UCSD-AML1 (cell line): ENCODE measurements around the gene CHKA.

ENCODE experiments used
- DNase-seq: peaks from one replicate; lab custom pipeline; 2025; ENCODE audit not compliant: unreplicated experiment; lab: John Stamatoyannopoulos, UW

The CHKA gene

GRCh38 chr11:68033708-68034045 lies 87.5 kb downstream of the CHKA start:
- no peak for DNase-seq

DNA sequence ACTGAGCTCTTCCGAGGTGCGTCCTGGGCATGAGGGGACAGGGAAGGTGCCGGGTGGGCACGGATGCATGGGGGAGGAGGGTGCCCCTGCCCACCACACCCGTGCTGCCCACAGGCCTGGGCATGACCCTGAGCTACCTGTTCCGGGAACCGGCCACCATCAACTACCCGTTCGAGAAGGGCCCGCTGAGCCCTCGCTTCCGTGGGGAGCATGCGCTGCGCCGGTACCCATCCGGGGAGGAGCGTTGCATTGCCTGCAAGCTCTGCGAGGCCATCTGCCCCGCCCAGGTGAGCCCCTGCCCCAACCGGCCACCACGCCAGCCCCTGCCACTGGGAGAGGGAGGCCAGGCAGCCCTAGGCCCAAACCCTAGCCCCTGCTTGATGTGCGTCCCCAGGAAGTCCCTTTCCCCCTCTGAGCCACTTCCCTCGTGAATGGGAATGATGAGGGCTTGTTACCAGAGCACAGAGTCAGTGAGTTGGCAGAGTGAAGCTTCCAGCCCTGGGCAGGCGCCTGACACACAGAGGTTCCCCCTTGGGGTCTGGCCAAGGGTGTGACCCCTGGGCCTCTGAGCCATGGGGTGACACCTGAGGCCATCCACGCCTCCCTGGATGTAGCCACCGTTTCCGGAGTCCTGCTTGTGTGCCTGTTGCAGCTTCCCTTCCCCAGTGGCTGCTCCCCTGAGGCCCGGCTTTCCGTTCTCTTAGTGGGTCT lies 88.0 kb downstream of the CHKA start:
- DNase-seq = no peak

- no peak for DNase-seq
Observed at GRCh38 chr11:68032003-68032402, 89.2 kb downstream of the CHKA start.

- DNase-seq = no peak
Observed at GRCh38 chr11:68031144-68031464, 90.1 kb downstream of the CHKA start.

DNA sequence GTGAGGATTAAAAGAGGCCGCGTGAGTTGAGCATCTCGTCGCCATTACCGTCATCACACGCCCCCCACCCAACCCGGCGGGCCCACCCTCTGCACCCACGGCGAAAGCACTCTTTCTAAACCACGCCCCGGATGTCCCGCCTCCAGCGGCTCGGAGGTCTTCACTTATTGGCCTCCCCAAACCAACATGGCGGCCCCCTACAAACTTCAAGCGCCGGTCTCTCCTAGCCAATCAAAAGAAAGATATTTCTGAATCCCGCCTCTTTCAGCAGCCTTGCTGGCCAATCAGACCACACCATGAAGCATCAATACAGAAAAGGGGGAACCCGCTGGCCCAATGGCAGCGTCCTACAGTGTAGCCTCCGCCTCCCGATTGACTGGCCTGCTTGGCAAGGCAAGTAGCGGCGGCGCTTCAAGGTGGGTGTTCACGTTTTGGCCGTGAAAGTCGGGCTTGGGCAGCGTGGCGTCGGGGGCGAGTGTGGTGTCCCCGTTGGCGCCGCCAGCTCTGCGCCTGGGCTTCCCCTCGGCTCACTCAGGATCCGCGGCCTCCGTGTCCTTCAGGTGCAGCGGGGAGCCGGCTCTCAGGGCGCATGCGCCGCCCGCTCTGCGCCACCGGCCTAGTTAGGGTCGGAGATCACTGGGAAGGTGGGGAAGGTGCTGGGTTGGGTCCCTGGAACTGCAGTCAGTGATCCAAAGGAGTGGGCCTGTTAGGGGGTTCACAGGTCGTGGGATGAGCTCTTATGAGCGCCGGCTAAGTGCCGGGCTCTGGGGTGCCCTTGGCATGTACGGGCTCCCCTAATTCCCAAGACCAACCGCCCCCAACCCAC lies 90.7 kb downstream of the CHKA start, which contains the start of gene NDUFS8:
NDUFS8 (plus strand) TSS at position 364 of the 826 bp plus-strand sequence. CDS start 1,471 bp downstream, outside the sequence.
- peak; percentile 94 for DNase-seq

DNA sequence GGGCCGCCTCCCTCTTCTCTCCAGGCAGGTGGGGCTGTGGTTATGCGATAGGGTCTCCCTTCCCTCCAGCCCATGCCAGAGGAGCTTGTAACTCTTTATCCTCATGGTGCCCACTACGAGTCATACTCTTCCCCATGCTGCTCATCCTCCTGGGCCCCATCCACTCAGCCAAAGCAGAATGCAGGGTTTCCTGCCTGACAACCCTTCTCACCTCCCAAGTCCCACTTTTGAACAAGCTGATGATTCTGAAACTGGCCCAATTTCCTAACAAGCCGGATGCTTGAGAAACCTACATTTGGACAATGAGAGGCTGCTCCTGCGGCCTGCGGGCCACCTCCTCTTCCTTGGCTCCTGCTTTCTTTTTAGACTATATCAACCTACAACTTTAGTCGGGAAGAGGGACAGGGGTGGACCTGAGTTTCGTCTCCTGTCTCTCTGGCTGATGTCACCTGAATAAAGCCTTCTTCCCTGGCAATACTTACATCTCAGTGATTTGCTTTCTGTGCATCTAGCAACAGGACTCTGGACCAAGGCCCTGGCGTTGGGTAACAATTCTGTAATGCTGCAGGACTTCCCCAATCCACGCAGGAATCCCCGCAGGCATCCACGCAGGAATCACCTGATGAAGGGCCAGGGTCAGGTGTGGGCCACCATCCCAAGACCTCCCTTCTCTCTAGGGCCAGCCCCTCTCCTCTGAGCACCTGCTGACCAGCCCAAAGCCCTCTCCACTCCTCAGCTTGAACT lies 92.2 kb downstream of the CHKA start:
- DNase-seq = no peak

DNA sequence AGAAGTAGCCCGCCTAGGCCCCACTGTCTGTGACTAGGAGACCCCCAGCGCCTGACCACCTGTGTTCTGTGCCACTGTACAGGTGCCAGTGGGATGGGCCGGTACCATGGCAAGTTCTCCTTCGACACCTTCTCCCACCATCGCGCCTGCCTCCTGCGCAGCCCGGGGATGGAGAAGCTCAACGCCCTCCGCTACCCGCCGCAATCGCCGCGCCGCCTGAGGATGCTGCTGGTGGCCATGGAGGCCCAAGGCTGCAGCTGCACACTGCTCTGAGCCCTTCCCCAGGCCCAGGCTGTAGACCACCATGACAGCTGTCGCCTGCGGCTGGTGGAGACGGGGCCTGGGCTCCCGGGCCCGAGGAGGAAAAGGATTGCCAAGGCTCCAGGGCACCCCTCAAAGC lies 93.5 kb downstream of the CHKA start:
- DNase-seq = no peak

DNA sequence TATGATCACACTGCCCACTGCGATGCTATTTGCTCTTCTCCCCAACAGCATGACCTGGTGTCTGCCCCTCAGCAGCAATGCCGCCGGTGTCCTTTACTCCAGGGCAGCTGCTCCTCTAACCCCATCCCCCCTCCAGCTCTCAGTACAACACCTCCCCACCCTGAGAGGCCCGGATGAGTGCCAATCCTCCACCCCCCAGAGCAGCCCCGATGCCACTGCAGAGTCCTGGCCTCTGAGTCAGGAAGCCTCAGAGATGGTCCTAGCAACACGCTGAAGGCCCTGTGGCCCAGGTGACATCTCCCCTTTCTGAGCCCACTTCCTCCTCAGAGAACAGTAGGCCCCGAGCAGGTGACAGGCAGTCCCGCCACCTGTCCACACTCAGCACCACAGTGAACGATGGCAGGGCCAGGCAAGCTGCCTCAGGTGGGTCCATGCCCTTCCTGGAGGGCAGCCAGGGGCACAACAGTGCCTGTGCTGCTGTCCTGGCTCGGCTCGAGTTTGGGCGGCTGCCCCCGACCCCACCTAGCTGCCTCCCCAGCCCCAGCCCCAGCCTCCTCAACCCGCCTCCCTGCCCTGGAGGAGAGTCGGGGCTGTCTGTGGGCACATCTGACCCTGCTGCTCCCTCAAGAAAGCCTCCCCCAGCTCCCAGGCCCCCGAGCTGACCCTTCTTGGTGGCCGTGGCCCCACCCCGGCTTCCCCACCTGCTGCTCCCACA lies 94.6 kb downstream of the CHKA start:
- no peak for DNase-seq

GRCh38 chr11:68025047-68025446 lies 96.1 kb downstream of the CHKA start:
- no peak for DNase-seq

DNA sequence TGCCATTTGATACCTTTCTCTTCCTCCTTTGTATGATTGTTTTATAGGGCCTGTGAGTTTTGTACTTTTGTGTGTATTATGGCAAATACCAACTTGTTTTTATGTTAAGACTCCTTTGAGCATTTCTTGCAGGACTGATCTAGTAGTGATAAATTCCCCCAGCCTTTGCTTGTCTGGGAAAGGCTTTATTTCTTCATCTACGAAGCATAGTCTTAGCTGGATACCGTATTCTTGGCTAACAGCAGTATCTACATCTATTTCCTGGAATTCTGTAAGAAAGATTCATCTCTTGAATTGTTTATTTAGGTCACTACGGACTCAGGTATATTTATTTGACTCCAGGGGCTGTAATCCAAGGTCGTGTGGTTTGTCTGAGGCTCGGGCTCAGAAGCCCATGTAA lies 96.7 kb downstream of the CHKA start:
- DNase-seq = no peak

- no peak for DNase-seq
Observed at GRCh38 chr11:68022531-68022930, 98.7 kb downstream of the CHKA start.

DNA sequence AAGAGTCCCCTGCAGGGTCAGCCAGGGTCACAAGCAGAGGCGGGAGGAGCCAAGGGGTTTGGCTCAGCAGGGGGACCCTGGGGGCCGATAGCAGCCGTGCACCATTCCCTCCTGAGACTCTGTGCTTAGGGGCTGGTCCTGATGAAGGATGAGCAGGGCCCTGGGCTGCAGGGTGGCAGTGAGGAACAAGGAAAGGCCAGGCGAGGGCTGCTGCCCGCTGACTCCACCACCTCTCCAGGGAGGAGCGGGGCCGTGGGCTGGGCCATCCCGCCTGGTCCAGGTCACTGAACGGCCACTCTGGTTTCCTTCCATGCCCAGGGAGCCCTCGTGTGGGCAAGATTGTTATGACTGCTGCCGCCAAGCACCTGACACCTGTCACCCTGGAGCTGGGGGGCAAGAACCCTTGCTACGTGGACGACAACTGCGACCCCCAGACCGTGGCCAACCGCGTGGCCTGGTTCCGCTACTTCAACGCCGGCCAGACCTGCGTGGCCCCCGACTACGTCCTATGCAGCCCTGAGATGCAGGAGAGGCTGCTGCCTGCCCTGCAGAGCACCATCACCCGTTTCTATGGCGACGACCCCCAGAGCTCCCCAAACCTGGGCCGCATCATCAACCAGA lies 99.9 kb downstream of the CHKA start:
- no peak for DNase-seq

- peak; percentile 41 for DNase-seq
Observed at GRCh38 chr11:68020575-68020974, 100.6 kb downstream of the CHKA start.

DNA sequence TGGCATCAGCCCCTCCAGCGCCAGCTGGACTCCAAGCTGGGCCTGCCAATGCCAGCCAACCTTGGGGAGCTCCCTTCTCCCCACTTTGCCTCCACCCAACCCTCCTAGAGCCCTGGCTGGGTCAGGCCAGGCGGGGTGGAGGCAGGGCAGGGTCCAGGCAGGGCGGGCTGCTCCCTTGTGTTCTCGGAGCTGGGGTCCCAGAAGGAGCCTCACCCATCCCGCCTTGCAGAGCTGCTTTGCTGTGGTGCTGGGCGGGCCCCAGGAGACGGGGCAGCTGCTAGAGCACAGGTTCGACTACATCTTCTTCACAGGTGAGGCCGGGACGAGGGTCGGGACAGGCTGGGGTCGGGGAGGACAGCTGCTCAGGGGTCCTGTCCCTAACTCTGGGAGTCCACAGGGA lies 101.7 kb downstream of the CHKA start:
- no peak for DNase-seq

- DNase-seq = no peak
Observed at GRCh38 chr11:68018730-68019190, 102.4 kb downstream of the CHKA start.

DNA sequence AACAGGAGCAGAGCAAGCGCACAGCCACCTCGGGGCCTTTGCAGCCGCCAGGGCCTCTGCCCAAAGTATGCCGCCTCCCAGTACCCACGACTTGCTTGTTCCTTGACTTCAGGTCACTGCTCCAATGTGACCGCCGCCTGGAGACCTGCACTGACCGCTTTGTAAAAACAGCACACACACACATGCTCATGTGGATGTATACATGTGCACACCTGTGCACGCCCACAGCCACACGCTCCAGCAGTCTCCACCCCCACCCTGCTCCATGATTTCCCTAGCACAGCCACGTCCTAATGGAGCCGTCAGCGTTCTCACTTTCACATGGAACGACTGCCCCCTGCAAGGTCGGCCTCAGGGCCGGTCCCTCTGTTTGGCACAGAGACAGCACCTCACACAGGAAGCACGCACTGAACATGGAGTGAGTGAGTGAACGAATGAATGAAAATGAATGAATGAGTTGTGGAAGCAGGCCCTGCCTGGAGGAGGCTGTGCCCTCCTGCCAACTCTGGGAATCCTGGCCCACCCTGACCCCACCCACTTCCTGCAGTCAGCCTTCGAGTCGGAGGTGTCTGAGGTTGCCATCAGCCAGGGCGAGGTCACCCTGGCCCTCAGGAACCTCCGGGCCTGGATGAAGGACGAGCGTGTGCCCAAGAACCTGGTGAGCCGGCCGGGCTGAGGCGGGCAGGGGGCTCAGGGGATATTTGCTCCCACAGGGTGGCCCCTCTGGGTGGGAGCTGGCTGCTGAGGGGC lies 103.0 kb downstream of the CHKA start:
- no peak for DNase-seq

DNA sequence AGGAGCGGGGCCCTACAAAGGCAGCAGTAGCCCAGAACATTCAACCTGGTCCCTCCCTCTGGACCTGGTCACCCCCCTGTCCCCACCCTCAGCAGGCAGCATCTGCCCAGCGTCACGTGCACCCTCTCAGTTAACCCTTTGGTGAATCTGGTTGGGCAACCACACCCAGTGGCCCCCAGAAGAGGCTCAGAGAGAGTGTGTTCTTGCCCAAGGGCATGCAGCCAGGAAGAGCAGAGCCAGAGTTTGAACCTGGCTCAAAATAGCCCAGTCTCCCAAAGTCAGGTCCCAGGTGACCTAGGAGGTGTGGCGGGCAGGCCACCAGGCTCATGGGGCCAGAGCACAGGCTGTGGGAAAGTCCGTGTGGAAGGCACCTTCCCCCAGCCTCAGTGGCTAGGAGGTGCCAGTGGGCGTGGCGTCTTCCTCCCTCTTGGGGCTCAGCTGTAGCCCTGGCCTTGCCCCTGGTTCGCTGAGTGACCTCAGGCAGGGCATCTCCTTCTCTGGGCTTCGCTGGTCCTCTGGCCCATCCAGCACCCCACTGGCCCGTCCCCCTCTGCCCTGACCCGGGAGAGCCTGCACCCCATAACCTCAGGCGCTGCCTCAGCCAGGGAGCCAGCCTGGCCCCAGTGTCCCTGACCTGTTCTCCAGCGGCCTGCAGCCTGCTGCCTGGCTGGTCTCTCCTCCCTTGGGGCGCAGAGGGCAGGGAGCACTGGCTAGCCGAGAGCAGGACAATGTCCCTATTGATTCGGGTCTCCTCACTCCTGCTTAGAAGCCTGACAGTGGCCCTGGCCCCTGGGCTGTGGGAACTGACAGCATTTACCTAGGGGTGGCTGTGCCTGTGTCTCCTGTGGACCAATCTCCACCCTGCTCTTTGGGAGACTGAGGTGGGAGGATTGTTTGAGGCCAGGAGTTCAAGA lies 104.0 kb downstream of the CHKA start:
- no peak for DNase-seq

DNA sequence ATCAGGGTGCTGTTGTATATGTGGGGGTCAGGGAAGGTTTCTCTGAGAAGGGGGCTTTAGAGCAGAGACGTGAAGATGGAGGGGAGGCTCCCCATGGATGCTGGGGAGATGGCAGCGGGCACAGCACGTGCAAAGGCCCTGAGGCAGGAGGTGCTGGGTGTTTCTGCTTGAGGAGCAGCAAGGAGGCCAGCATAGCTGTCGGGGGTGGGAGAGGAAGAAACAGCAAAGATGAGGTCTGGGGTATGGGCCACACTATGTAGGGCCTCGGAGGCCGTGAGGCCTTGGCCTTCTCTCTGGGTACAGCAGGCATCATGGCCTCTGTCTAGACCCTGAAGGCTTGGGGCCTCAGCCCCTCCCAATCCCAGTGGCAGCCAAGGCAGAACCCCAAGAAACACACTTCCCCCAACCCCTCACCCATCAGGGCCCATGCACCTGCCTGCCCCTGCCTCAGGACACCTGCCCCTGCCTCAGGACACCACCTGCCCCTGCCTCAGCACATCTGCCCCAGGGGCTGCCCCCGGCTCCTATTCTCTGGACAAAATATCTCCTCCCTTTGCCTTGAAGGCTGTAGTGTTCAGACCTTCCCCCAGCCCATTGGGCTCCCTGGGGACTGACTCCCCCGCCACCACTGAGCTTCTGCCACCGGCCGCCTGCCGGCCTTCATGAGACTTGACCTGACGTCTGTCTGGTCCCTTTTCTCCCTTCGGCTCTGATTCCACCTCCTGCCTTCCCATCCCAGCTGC lies 104.9 kb downstream of the CHKA start:
- DNase-seq = no peak
